SHP77 (cell line): Measurements from ENCODE around the gene KRT73.
A peak's percentile ranks its signal among the peaks of the same experiment; 100 is the strongest.

Source experiments
- DNase-seq, 2 experiments: peaks; one replicate each; lab custom pipeline; 2025; lab: John Stamatoyannopoulos, UW

The KRT73 gene

DNA sequence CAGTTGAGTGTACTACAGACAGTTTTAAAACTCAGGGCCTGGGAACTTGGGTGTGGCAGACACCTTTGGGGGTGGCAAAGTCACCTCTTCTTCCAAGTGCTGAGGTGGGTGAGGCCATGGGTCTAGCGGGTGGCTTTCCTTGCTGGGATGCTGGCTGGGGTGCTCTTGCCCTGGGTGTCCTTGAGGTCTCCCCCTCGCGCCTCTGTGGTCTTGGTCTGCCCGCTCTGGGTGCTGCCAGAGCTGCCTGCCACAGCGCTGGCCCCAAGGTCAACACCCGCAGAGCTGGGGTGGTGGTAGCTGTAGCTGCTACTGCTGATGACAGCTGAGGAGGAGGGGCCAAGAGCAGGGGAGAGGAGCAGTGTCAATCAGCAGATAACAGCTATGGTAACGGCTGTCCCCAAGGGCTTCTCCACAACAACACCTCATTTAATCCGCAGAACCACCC is 51.5 kb downstream of the KRT73 start:
- DNase-seq = no peak

GRCh38 chr12:52564582-52564981 is 53.8 kb downstream of the KRT73 start:
- DNase-seq = no peak

DNA sequence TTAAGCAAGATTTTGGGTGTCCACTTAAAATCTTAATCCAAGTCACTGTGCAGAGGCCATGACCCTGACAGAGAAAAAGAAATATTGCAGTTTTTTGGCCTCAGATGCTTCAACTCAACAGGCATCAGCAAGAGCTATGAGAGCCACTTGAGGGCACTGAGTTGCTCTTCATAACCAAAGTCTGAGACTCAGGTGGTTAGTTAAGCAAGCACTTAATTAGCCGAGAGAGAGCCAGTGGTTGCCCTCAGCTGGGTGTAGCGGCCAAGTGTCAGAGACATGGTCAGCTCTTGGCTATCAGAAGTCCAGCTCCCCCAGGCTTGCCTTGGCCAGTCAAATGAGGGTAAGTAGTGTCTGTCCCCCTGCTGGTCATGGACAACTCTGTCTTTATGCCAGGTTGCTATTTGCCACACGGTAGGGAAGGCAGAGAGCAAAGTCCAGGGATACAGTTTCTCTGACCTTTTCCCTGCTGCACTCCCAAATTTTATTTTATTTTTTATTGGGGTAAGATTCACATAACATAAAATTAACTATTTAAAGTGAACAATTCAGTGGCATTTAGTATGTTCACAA is 56.4 kb downstream of the KRT73 start:
- peak in 1 of 2 experiments; percentile 4 for DNase-seq

GRCh38 chr12:52559979-52560378 is 58.4 kb downstream of the KRT73 start:
- DNase-seq = no peak

DNA sequence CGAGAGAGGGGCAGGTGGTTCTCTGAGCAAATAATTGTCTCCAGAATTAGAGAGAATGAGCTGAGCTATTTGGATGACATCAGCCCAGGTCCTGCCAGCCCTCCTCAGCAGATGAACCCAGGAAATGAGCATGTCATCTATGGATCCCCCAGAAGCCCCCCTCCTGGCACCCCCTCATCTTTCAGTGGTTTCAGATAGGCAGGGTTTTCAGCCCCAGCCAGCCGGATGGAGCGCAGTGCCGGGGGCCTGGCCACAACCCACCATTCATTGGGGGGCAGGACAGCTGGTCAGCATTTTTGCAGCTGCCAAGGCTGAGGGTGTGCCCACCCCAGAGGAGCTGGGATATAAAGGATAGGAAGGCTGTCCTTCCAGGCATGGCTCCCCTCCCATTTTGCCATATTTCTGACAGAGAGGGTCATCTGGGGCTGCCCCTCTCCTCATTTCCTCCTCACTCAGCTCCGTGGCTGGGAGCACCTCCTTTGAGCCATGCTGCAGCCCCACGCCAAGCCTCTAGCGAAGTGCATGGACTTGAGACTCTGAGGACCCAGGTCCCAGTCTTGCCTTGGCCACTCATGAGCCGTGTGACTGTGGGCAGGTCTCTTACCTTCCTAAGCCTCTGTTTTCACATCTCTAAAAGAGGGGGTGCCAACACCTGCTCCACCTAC is 59.4 kb downstream of the KRT73 start:
- DNase-seq = peak; percentile 21 to 50
